GM12801 (cell line): ENCODE data around the gene FAM114A2.

Experiments used
- TF ChIP-seq, protein P1 (sequence below): IDR thresholded peaks from one replicate; pipeline ENCODE4 v1.5.1; 2011; ENCODE audit warnings: control low read depth; ENCODE audit not compliant: insufficient read length; ENCODE audit errors: extremely low read depth

The FAM114A2 gene

DNA sequence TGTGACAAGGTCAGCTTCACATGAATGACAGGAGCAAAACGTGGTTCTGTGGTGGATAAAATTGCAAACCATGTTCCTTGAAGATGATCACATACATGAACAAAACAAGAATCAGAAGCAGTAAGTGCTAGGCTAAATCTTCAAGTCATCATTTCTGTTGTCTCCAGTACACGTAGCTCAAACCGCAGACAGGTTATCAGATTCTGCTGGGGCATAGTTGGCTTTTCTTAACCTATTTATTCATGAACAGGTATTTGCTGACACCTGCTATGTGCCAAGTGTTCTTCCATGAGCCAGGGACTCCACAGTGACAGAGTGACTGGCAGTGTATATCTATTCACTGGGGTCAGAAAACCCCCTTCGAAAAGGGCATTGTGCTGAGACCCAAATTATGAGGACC, 20.9 kb upstream of the FAM114A2 start:
- TF ChIP-seq, protein P1, sequence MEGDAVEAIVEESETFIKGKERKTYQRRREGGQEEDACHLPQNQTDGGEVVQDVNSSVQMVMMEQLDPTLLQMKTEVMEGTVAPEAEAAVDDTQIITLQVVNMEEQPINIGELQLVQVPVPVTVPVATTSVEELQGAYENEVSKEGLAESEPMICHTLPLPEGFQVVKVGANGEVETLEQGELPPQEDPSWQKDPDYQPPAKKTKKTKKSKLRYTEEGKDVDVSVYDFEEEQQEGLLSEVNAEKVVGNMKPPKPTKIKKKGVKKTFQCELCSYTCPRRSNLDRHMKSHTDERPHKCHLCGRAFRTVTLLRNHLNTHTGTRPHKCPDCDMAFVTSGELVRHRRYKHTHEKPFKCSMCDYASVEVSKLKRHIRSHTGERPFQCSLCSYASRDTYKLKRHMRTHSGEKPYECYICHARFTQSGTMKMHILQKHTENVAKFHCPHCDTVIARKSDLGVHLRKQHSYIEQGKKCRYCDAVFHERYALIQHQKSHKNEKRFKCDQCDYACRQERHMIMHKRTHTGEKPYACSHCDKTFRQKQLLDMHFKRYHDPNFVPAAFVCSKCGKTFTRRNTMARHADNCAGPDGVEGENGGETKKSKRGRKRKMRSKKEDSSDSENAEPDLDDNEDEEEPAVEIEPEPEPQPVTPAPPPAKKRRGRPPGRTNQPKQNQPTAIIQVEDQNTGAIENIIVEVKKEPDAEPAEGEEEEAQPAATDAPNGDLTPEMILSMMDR, result no peak

DNA sequence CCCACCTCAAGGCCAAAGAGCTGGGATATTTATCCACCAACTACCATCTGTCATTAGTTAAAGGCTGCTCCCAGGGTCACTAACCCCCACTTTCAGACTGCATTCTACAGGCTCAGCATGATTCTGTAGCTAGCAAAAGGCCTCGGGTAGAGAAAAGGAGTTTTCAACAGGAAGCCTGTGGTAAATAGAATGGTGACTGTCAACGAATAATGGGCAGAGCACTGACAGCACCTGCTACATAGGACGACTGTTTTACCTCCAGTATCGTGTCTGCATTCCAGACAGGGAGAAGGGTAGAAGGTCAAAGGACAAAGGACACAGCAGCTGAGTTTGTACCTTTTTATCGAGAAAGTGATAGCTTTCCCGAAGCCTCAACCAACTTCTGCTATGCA, 20.3 kb upstream of the FAM114A2 start:
- TF ChIP-seq, protein P1, result no peak

- TF ChIP-seq, protein P1, result no peak
Measured at GRCh38 chr5:154058055-154059038, 19.6 kb upstream of the FAM114A2 start.

- TF ChIP-seq, protein P1, result no peak
Measured at GRCh38 chr5:154055201-154055600, 16.5 kb upstream of the FAM114A2 start.

DNA sequence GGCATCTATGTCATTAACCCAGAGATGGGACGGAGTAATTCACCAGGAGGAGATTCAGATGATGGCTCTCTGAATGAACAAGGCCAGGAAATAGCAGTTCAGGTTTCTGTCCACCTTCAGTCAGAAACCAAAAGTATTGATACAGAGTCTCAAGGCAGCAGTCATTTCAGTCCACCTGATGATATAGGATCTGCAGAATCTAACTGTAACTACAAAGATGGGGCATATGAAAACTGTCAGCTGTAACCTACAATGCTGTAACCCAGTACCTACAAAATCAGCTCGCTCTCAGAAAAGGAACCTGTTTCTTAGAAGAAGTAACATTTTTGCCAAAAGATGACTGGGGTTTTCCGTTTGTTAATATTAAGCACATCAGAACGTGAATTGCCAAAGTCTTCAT, 14.8 kb upstream of the FAM114A2 start:
- TF ChIP-seq, protein P1, result no peak

DNA sequence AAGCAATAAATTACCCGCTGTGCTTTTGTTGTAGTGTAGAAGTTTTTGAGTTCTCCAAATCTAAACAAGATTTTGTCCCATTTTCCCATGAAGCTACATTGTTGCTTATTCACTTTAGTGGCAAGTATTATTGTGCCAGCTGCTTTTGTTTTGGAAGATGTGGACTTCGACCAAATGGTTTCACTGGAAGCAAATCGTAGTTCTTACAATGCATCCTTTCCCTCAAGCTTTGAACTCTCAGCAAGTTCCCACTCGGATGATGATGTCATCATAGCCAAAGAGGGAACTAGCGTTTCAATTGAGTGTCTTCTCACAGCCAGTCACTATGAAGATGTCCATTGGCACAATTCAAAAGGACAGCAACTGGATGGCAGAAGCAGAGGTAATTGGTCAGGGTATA, 10.9 kb upstream of the FAM114A2 start:
- TF ChIP-seq, protein P1, result no peak

GRCh38 chr5:154047324-154047723, 8.6 kb upstream of the FAM114A2 start:
- TF ChIP-seq, protein P1, result no peak
